Glutamatergic neuron (in vitro differentiated cells): ENCODE results near the gene PHRF1. TPM values are rescaled to one million over a fixed set of nuclear protein-coding genes. Genes with fewer than 3 reads are reported as not detected.

Source experiments
- DNase-seq: peaks from one replicate; pipeline ENCODE4 v3.0.0; 2022
- H3K27ac Mint-ChIP-seq: one replicate; pipeline ENCODE4 v1.8.0; 2020; ENCODE audit warnings: mild to moderate bottlenecking, mixed read lengths, inconsistent platforms; ENCODE audit not compliant: unreplicated experiment
- H3K27me3 Mint-ChIP-seq: one replicate; pipeline ENCODE4 v1.8.0; 2020; ENCODE audit warnings: mild to moderate bottlenecking, moderate library complexity, mixed read lengths, inconsistent platforms; ENCODE audit not compliant: unreplicated experiment
- H3K36me3 Mint-ChIP-seq: one replicate; pipeline ENCODE4 v1.8.0; 2020; ENCODE audit warnings: mild to moderate bottlenecking, mixed read lengths, inconsistent platforms; ENCODE audit not compliant: unreplicated experiment
- H3K4me1 Mint-ChIP-seq: one replicate; pipeline ENCODE4 v1.8.0; 2020; ENCODE audit warnings: mild to moderate bottlenecking, low read depth, mixed read lengths, inconsistent platforms; ENCODE audit not compliant: unreplicated experiment
- H3K4me3 Mint-ChIP-seq: one replicate; pipeline ENCODE4 v1.8.0; 2020; ENCODE audit warnings: mild to moderate bottlenecking, mixed read lengths, inconsistent platforms; ENCODE audit not compliant: unreplicated experiment
- H3K9me3 Mint-ChIP-seq: one replicate; pipeline ENCODE4 v1.8.0; 2020; ENCODE audit warnings: mild to moderate bottlenecking, moderate library complexity, mixed read lengths, inconsistent platforms; ENCODE audit not compliant: unreplicated experiment
- CTCF ChIP-seq: fragments of 200-600 bp; sonication (generic); IDR thresholded peaks from one replicate; pipeline ENCODE4 v1.5.0; 2021; ENCODE audit not compliant: partially characterized antibody, unreplicated experiment
- total RNA-seq: library from RNA; stranded (reverse); fragmentation: NEBNext Ultra II Directional; extraction: Animal tissue kit (Norgen Biotek cat#: 25700); gene quantifications from one replicate; pipeline ENCODE4 v1.2.1, GENCODE V29; 2021; ENCODE audit not compliant: unreplicated experiment

The PHRF1 gene
- total RNA-seq, 1 donor from 2014 or later = 41.6 TPM

GRCh38 chr11:616320-617198, 40.3 kb downstream of the PHRF1 start:
- peak overlapping the region; percentile 65 for H3K4me3 Mint-ChIP-seq
- no peak for TF ChIP-seq CTCF

GRCh38 chr11:617199-617911, 41.1 kb downstream of the PHRF1 start:
- TF ChIP-seq CTCF = no peak
- H3K9me3 Mint-ChIP-seq = peaks cover 4% of the 10 kb centered on the region
- H3K4me3 Mint-ChIP-seq = no peak overlapping the region
- H3K27me3 Mint-ChIP-seq = peaks cover 6% of the 10 kb centered on the region
- H3K4me1 Mint-ChIP-seq = peaks cover 4% of the 10 kb centered on the region
- H3K27ac Mint-ChIP-seq = no peak overlapping the region
- DNase-seq = no peak
- no peaks in the 10 kb centered on the region for H3K36me3 Mint-ChIP-seq

More at GRCh38 chr11:616320-617198, 40.3 kb downstream of the PHRF1 start:
- H3K36me3 Mint-ChIP-seq = no peaks in the 10 kb centered on the region
- H3K4me1 Mint-ChIP-seq = peaks cover 7% of the 10 kb centered on the region
- H3K27ac Mint-ChIP-seq = no peak overlapping the region
- H3K27me3 Mint-ChIP-seq = peaks cover 8% of the 10 kb centered on the region
- no peak for DNase-seq
- H3K9me3 Mint-ChIP-seq = peaks cover 7% of the 10 kb centered on the region

GRCh38 chr11:617912-618682, 41.8 kb downstream of the PHRF1 start:
- DNase-seq = no peak
- TF ChIP-seq CTCF = no peak
- H3K27ac Mint-ChIP-seq = no peak overlapping the region

GRCh38 chr11:618856-619627, 42.8 kb downstream of the PHRF1 start:
- Mint-ChIP-seq H3K9me3 (peaks cover 2% of the 10 kb centered on the region), H3K4me3 (no peak overlapping the region), H3K27me3 (peaks cover 10% of the 10 kb centered on the region), H3K4me1 (peaks cover 2% of the 10 kb centered on the region), H3K36me3 (no peaks in the 10 kb centered on the region), H3K27ac (no peak overlapping the region)
- TF ChIP-seq CTCF = no peak
- no peak for DNase-seq

More at GRCh38 chr11:617912-618682, 41.8 kb downstream of the PHRF1 start:
- H3K36me3 Mint-ChIP-seq = no peaks in the 10 kb centered on the region
- peaks cover 2% of the 10 kb centered on the region for H3K9me3 Mint-ChIP-seq
- no peak overlapping the region for H3K4me3 Mint-ChIP-seq
- peaks cover 10% of the 10 kb centered on the region for H3K27me3 Mint-ChIP-seq
- H3K4me1 Mint-ChIP-seq = peaks cover 2% of the 10 kb centered on the region
